GM18907 (cell line): ENCODE measurements around the gene AOAH.

ENCODE experiments used
- ATAC-seq: cut with Tn5 transposase; IDR thresholded peaks from one replicate; pipeline ENCODE4 v1.9.1; 2021; ENCODE audit warnings: mild to moderate bottlenecking, moderate library complexity; ENCODE audit not compliant: unreplicated experiment

AOAH gene

GRCh38 chr7:36604806-36605205 is 119.5 kb downstream of the AOAH start:
- ATAC-seq: no peak

DNA sequence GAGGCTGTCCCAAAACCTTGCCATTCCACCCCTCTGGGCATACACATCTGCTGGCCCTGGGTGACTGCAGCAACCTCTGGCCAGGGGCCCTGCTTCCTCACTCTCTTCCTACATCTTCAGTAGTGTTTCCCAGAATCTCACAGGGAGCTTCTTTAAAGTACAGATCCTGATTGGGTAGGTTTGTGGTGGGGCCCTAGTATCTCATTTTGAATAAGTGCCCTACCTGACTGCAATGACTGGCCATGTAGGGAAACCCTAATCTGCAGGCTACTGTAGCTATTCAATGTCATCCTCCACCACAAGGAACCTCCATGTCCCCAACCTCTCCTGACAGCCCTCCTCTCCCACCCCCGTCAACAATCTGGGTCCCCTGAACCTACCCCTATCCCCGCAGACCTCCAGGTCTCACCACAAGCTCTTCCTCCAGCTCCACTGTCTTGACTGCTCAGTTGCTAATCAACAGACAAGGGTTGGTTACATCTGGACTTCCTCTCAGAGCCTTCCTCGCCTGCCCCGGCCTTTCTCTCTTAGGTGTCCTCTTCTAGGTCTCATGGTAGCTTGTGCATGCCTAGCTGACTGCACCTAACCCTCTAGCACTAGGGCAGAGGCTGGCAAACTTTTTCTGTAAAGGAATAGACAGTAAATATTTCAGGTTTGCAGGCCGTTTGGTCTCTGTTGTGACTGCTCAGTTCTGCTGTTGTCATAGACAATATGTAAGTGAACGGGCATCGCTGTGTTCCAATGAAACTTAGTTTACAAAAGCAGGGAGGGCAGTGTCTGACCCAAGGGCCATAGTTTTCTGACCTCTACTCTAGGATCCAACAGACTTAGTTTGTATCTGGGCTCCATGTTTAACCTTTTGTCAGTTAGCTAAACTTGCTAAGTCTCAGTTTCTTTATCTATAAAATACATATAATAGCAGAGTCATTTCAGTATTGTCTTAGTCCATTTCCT is 121.1 kb downstream of the AOAH start:
- ATAC-seq: no peak

DNA sequence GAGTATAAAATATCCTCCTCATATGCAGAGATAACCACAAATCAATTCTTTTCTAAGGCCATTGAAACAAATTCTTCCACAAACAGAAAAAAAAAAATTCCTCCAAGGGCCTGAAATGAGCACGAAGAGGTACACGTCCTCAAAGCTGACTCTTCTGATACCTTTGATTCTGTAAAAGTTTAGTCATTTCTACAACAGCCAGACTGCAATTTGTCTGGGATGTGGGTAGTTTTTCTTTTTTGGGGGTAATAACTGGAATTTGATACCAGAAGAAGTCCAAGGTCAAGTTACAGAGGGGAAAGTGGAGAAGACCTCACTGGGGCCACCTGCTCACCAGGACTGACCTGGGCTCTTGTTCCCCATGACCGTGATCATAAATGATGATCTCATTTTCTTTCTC is 121.8 kb downstream of the AOAH start:
- no peak for ATAC-seq

- no peak for ATAC-seq
Measured at GRCh38 chr7:36601601-36602000, 122.7 kb downstream of the AOAH start.

GRCh38 chr7:36600869-36601530 is 123.3 kb downstream of the AOAH start:
- no peak for ATAC-seq

- no peak for ATAC-seq
Measured at GRCh38 chr7:36600314-36600682, 124.0 kb downstream of the AOAH start.

DNA sequence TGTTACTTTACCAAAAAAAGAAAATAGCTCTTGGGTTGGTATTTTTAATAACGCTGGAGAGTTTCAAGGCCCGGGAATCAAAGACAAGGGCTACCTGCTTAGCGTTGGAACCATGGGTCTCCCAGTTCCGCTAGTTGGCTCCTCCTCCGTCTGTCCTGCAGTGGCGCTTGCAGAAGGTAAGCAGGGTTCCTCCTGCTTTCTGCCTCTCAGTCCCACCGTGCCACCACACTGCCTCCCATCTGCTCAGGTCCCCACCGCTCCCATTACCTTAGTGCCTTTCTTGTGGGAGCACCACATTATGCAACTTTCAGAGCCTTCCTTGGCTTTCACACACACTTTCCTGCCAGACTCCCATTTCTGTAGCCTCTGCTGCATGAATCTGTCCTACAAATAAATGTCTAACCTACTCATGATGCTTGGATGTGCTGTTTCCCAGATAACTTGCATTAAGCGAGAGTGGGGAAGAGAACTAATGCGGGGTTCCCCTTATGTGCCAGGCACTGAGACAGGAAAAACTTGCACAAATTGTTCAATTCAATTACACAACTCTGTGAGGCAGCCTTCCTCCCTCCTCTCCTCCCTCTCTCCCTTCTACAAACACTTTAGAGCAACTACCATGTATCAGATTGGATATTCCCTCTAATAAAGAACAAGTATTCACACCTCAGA is 124.5 kb downstream of the AOAH start:
- no peak for ATAC-seq

DNA sequence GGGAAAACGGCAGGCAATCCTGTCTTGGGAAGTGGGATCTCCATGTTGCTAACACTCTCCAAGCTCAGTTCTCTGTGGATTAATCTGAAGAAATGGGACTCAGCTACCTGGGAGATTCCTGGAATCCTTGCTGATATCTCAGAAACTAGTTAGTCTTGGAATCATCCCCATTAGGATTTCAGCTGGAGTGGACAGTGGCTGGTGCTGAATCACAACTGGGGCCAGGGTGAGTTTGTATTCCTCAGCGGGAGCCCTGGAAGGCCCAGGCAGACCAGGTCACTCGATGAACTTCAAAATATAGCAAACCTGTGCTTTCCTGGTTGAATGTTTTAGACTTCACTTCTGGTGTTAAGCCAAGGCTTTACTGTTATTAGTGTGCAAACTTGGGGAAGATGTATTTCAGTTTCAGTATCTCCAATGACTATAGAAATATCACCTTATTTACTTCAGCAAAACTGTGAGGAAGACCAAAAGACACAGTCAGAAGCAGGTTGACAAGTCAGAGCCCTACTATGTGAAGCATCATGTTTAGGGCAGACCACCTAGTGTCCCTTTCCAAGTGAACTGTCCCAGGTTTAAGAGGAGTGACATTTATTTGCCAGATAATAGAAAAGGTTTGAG is 126.1 kb downstream of the AOAH start:
- ATAC-seq: no peak

GRCh38 chr7:36597090-36597773 is 127.1 kb downstream of the AOAH start:
- no peak for ATAC-seq

DNA sequence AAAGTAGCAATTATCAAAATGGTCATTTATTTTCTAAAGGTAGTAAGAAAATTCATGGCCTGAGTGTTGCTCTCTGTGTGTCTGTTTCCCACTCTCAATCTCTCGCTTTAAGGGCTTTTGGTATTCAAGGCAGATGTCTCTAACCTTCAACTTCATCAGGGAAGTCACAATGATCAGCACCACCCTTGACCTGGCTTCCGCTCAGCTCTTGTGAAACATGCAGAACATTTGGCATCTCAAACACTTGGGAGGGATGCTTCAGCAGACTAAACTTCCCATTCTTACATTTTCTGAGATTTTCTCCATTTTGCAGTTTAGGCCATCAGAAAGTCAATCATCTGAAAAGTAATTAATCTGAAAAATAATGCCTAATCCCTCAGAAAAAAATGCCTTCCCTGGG is 129.8 kb downstream of the AOAH start:
- ATAC-seq: no peak

DNA sequence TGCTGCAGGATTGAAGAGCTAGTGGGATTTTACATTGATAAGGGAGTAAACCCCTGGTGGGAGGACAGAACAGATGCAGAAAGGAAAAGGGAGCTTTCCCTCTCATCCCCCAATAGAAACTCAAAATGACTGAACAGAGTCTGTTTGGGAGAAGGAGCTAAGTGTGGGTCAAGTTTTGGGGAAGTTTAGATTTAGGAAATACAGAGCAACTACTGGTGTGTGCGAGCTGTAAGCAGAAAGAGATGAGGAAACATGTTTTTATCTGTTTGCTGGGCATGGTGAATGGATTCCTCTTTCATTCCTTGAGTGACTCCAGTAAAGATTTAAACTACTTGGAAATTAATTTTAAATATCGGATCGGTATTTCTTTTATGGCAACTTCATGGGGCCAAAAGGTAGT is 132.7 kb downstream of the AOAH start:
- no peak for ATAC-seq

GRCh38 chr7:36589391-36589790 is 134.9 kb downstream of the AOAH start:
- no peak for ATAC-seq

DNA sequence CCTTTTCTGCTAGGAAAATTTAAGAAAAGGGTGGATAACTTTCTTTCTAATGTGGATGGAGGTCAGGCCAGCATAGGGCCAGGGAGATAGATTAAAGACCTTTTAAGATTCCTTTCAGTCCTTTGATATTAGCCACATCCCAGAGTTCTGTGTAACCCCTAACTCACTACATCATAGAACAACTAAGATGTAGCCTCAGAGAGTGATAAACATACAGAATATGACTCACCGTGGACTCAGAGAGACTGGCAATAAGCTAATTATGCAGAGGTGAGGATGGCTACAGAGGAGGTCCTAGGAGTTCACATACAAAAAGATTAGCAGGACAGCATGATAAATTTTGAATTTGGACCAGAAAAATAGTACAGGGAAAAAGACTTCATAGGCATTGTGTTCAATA is 141.0 kb downstream of the AOAH start:
- ATAC-seq: no peak

GRCh38 chr7:36575832-36576231 is 148.5 kb downstream of the AOAH start:
- ATAC-seq: no peak

GRCh38 chr7:36573066-36573465 is 151.2 kb downstream of the AOAH start:
- no peak for ATAC-seq

DNA sequence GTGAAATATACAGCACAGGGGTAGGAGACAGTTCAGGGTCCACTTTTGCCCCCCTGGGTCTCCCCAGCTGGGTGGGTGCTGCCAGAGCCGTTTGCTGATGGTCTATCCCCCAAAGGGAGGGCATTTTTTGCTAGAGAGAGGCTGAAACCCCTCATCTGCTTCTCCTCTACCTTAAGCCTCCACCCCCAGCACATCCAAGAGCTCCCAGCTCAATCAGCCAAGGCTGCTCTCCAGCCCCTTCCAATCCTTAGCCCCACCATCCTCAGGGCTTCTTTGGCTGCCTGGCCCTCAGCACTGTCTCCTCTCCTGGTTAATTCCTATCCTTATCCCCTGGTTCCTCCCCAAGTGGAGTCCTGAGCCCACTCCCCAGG is 153.1 kb downstream of the AOAH start:
- no peak for ATAC-seq

DNA sequence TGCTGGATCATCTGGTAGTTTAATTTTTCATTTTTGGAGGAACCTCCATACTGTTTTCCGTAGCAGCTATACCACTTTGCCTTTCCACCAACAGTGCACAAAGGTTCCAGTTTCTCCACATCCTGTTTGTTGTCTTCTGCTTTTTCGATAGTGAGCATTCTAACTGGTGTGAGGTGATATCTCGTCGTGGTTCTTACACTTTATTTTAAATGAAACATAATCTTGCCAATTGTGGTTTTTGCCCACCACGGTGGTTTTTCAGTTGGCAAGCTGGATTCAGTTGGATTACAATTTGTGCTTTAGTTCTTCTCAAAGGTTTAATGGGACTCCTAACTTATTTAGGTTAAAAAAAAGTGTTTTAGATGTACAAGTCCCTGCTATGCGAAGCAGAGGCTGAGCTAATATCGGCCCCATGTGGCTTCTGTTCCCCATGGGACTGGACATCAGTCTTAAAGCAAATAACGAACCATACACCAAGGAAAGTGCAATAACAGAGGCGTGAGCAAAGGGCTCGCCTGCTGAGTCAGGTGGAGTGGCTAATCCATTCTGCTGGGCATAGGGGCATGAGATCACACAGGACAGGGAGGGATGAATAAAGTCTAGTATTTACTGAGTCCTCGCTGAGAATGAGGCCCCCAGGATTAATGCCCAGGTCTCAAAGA is 153.6 kb downstream of the AOAH start:
- no peak for ATAC-seq

- no peak for ATAC-seq
Measured at GRCh38 chr7:36568452-36568849, 155.8 kb downstream of the AOAH start.

DNA sequence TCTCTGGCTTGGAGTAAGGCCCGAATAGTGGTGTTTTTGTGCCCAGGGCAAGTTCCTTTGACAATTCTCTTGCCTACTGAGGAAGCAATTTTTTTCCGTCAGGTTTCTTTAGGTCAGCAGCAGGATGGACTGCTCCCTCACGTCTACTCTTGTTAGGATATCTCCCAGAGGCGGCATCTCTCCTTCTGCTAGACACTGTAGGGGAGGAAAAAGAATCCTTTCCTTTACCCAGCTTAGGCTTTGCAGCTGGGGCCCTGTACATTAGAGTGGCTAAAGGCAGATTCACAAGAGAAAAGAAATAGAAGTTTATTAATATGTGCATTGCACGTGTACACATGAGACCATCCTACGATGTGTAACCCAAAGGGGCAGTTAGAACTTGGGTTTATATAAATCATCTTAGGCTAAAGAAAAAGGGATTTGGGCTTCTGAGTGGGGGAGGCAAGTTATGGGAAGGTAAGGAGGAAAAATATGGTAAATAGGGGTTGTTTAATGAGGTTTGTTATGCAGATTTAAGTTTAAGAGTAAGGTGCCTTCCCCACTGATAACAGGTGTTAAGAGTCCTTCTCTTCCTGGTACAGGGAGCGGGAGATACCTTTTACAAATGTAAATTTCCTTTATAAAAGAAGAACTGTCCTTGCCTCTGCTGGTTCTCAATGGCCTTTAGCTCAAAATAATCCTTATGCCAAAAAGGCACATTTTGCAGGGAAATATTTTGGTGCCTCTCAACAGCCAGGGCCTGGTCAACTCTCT is 156.4 kb downstream of the AOAH start:
- no peak for ATAC-seq
